Fibroblast of skin of left quadriceps (primary cell): ENCODE data around the gene REXO1.
A peak's percentile ranks its signal among the peaks of the same experiment; 100 is the strongest.

Experiments
- DNase-seq, 2 experiments: peaks; one replicate each; pipeline ENCODE4 v3.0.0-alpha.2; 2013; ENCODE audit warnings: low read depth in 2 of 2

REXO1 gene

GRCh38 chr19:1830568-1830967 lies 17.7 kb downstream of the REXO1 start:
- no peak for DNase-seq

- DNase-seq, result no peak
Measured at GRCh38 chr19:1829958-1830357, 18.3 kb downstream of the REXO1 start.

GRCh38 chr19:1828279-1829238 lies 19.7 kb downstream of the REXO1 start:
- DNase-seq, result no peak

GRCh38 chr19:1827566-1828278 lies 20.6 kb downstream of the REXO1 start:
- no peak for DNase-seq

- DNase-seq, result no peak
Measured at GRCh38 chr19:1826557-1827521, 21.4 kb downstream of the REXO1 start.

GRCh38 chr19:1825909-1826556 lies 22.2 kb downstream of the REXO1 start:
- peak; percentile 23 to 32 for DNase-seq

- no peak for DNase-seq
Measured at GRCh38 chr19:1824252-1824622, 24.0 kb downstream of the REXO1 start.

GRCh38 chr19:1823539-1824251 lies 24.6 kb downstream of the REXO1 start:
- DNase-seq, result no peak

GRCh38 chr19:1823020-1823419 lies 25.3 kb downstream of the REXO1 start:
- DNase-seq, result no peak

- no peak for DNase-seq
Measured at GRCh38 chr19:1822210-1822609, 26.1 kb downstream of the REXO1 start.

- DNase-seq, result no peak
Measured at GRCh38 chr19:1819341-1820255, 28.7 kb downstream of the REXO1 start.

- DNase-seq, result no peak
Measured at GRCh38 chr19:1818549-1819195, 29.6 kb downstream of the REXO1 start.

GRCh38 chr19:1817553-1818179 lies 30.6 kb downstream of the REXO1 start:
- DNase-seq, result no peak

GRCh38 chr19:1816530-1817298 lies 31.6 kb downstream of the REXO1 start:
- no peak for DNase-seq

GRCh38 chr19:1815605-1816529 lies 32.4 kb downstream of the REXO1 start:
- no peak for DNase-seq

GRCh38 chr19:1814833-1815604 lies 33.3 kb downstream of the REXO1 start:
- no peak for DNase-seq
